ENCODE data around the gene PRM1.

GRCh38 chr16:11233727-11234376 is 47.3 kb downstream of the PRM1 start:
- TF ChIP-seq CTCF (IDR thresholded peaks at IDR 0.05) (no peak), REST (IDR thresholded peaks at IDR 0.05; ENCODE audit: insufficient read depth in 1 of 2, low read depth in 2 of 2, low read length in 1 of 2) (no peak), POLR2AphosphoS5 (IDR thresholded peaks at IDR 0.05; ENCODE audit: low read depth, low read length) (no peak), SIN3A (IDR thresholded peaks at IDR 0.05; ENCODE audit: borderline replicate concordance, insufficient read depth, low read depth, low read length) (no peak), TCF7L2 (IDR thresholded peaks at IDR 0.05; ENCODE audit: low read depth, low read length) (no peak)

All from Panc1 (cell line).